HepG2 (cell line): ENCODE data around the gene NUTF2. TPM values are rescaled to one million over a fixed set of nuclear protein-coding genes. Genes with fewer than 3 reads are reported as not detected.

Experiments
- CHD4 ChIP-seq: fragments of 200-600 bp; sonication (generic); IDR thresholded peaks from 2 replicates; pipeline ENCODE4 v1.7.0; 2017; ENCODE audit warnings: mild to moderate bottlenecking, low read length, borderline replicate concordance
- DRAP1 ChIP-seq: IDR thresholded peaks from 2 replicates; pipeline ENCODE4 v1.6.1; 2016; ENCODE audit warnings: missing genetic modification reagents, missing compliant biosample characterization
- EEA1 ChIP-seq: sonication (generic); formaldehyde crosslinking; IDR thresholded peaks from 2 replicates; pipeline ENCODE4 v1.5.1; 2020; ENCODE audit warnings: mild to moderate bottlenecking, missing genetic modification reagents, borderline replicate concordance
- ELK4 ChIP-seq: sonication (generic); formaldehyde crosslinking; IDR thresholded peaks from 2 replicates; pipeline ENCODE4 v1.9.0; 2021; ENCODE audit warnings: missing genetic modification reagents, borderline replicate concordance
- FOXA3 ChIP-seq: IDR thresholded peaks from 2 replicates; pipeline ENCODE4 v1.6.1; 2016; ENCODE audit warnings: missing genetic modification reagents, missing compliant biosample characterization
- HMGXB3 ChIP-seq: sonication (generic); formaldehyde crosslinking; IDR thresholded peaks from 2 replicates; pipeline ENCODE4 v1.4.0; 2020; ENCODE audit warnings: missing genetic modification reagents, borderline replicate concordance
- ISX ChIP-seq: sonication (generic); formaldehyde crosslinking; conservative IDR thresholded peaks from 2 replicates; pipeline ENCODE4 v1.5.0; 2020; ENCODE audit warnings: missing genetic modification reagents
- MAX ChIP-seq: IDR thresholded peaks from 2 replicates; pipeline ENCODE4 v1.6.1; 2012; ENCODE audit warnings: inconsistent platforms
- MEIS1 ChIP-seq: sonication (generic); formaldehyde crosslinking; IDR thresholded peaks from 2 replicates; pipeline ENCODE4 v1.9.0; 2021; ENCODE audit warnings: mild to moderate bottlenecking, missing genetic modification reagents, moderate library complexity, borderline replicate concordance
- MLLT10 ChIP-seq: sonication (generic); formaldehyde crosslinking; IDR thresholded peaks from 2 replicates; pipeline ENCODE4 v1.4.0; 2020; ENCODE audit warnings: missing genetic modification reagents
- NFKBIZ ChIP-seq: IDR thresholded peaks from 2 replicates; pipeline ENCODE4 v1.6.1; 2018; ENCODE audit warnings: missing genetic modification reagents, missing compliant biosample characterization
- NKX3-1 ChIP-seq: sonication (generic); formaldehyde crosslinking; IDR thresholded peaks from 2 replicates; pipeline ENCODE4 v1.5.0; 2020; ENCODE audit warnings: missing genetic modification reagents
- RBM39 ChIP-seq: fragments of 200-400 bp; formaldehyde crosslinking; IDR thresholded peaks from one replicate; pipeline ENCODE4 v1.6.1; 2018; ENCODE audit warnings: antibody characterized with exemption, mild to moderate bottlenecking, low read depth, low read length; ENCODE audit not compliant: poor library complexity, severe bottlenecking
- SALL2 ChIP-seq: sonication (generic); formaldehyde crosslinking; IDR thresholded peaks from 2 replicates; pipeline ENCODE4 v1.8.1; 2023; ENCODE audit warnings: mild to moderate bottlenecking, missing genetic modification reagents, inconsistent platforms
- TBL1XR1 ChIP-seq: fragments of 150-350 bp; IDR thresholded peaks from 2 replicates; pipeline ENCODE4 v1.6.1; 2014; ENCODE audit warnings: borderline replicate concordance, low read length; ENCODE audit not compliant: partially characterized antibody
- THAP8 ChIP-seq: sonication (generic); formaldehyde crosslinking; IDR thresholded peaks from 2 replicates; pipeline ENCODE4 v1.5.1; 2020; ENCODE audit warnings: missing genetic modification reagents, mild to moderate bottlenecking, borderline replicate concordance
- TP53 ChIP-seq: sonication (generic); formaldehyde crosslinking; conservative IDR thresholded peaks from 2 replicates; pipeline ENCODE4 v1.4.0; 2020; ENCODE audit warnings: missing genetic modification reagents
- TSC22D2 ChIP-seq: sonication (generic); formaldehyde crosslinking; IDR thresholded peaks from 2 replicates; pipeline ENCODE4 v1.5.1; 2020; ENCODE audit warnings: missing genetic modification reagents, mild to moderate bottlenecking, borderline replicate concordance
- XRCC5 ChIP-seq: fragments of 200-400 bp; formaldehyde crosslinking; optimal IDR thresholded peaks from 2 replicates; pipeline ENCODE3; 2017; ENCODE audit warnings: mild to moderate bottlenecking, low read length
- ZNF121 ChIP-seq: sonication (generic); formaldehyde crosslinking; IDR thresholded peaks from 2 replicates; pipeline ENCODE4 v1.5.0; 2020; ENCODE audit warnings: mild to moderate bottlenecking, missing genetic modification reagents
- ZNF264 ChIP-seq: sonication (generic); formaldehyde crosslinking; IDR thresholded peaks from 2 replicates; pipeline ENCODE4 v1.4.0; 2020; ENCODE audit warnings: missing genetic modification reagents
- ZNF441 ChIP-seq: sonication (generic); formaldehyde crosslinking; IDR thresholded peaks from 2 replicates; pipeline ENCODE4 v1.7.0; 2021; ENCODE audit warnings: missing genetic modification reagents, borderline replicate concordance
- ZNF501 ChIP-seq: sonication (generic); formaldehyde crosslinking; IDR thresholded peaks from 2 replicates; pipeline ENCODE4 v1.5.1; 2020; ENCODE audit warnings: mild to moderate bottlenecking, moderate library complexity, missing genetic modification reagents
- ZNF589 ChIP-seq: sonication (generic); formaldehyde crosslinking; conservative IDR thresholded peaks from 2 replicates; pipeline ENCODE4 v1.8.0; 2022; ENCODE audit warnings: mild to moderate bottlenecking, moderate library complexity, missing genetic modification reagents
- polyA plus RNA-seq, 8 experiments: library from polyadenylated mRNA; depleted of rRNA in 3 of 8; stranded (reverse) in 7 of 8; unstranded in 1 of 8; fragments of >200 nt; fragmentation: Illumina TruSeq in 4 of 8; extraction: Trizol in 4 of 8; gene quantifications; 2 replicates each; pipeline versions ENCODE4 v1.2.1 to v1.2.3, GENCODE V29; 2011 to 2016; ENCODE audit warnings: low read depth in 4 of 8, missing spikeins in 1 of 8, mixed read lengths in 1 of 8; ENCODE audit not compliant: insufficient read depth in 1 of 8
- total RNA-seq, 5 experiments: library from RNA; depleted of rRNA; stranded (reverse); fragments of >200 nt; fragmentation: Illumina TruSeq; extraction: Trizol; gene quantifications; 2 replicates each; pipeline ENCODE4 v1.2.3, GENCODE V29; 2016; ENCODE audit warnings: low read depth in 1 of 5

Gene NUTF2
- total and polyA plus RNA-seq, 2 of the 13 experiments (the other 11 are each of a cell fraction or from before 2014, with no cell fraction given): 168 to 214 TPM

GRCh38 chr16:67857547-67858233 lies 11.0 kb downstream of the NUTF2 start (continued):
- TF ChIP-seq CHD4: no peak; the same call in 1 of the 2 replicates
- peak; percentile 86 for TF ChIP-seq TBL1XR1
- TF ChIP-seq TSC22D2 (CRISPR knock-in tag): peak; percentile 9; the same call in 1 of the 2 replicates
- TF ChIP-seq ZNF441: 0 out of 2 replicates have a peak, but pooled peaks have one; percentile 38
- TF ChIP-seq ISX (CRISPR knock-in tag): no peak
- no peak for TF ChIP-seq EEA1 (CRISPR knock-in tag)
- no peak for TF ChIP-seq XRCC5
- TF ChIP-seq MAX: no peak; the same call in none of the 2 replicates
- TF ChIP-seq FOXA3 (CRISPR knock-in tag): peak; percentile 77
- TF ChIP-seq ELK4 (CRISPR knock-in tag): no peak
- no peak; the same call in 1 of the 2 replicates for TF ChIP-seq NFKBIZ (CRISPR knock-in tag)
- no peak for TF ChIP-seq ZNF501 (CRISPR knock-in tag)
- TF ChIP-seq ZNF264 (CRISPR knock-in tag): peak; percentile 55; the same call in 1 of the 2 replicates
- TF ChIP-seq TP53 (CRISPR knock-in tag): no peak
- 0 out of 2 replicates have a peak, but pooled peaks have one; percentile 2 for TF ChIP-seq MEIS1 (CRISPR knock-in tag)
- no peak for TF ChIP-seq THAP8 (CRISPR knock-in tag)
- no peak for TF ChIP-seq ZNF589 (CRISPR knock-in tag)
- no peak for TF ChIP-seq NKX3-1
- peak; percentile 62; the same call in 1 of the 2 replicates for TF ChIP-seq HMGXB3 (CRISPR knock-in tag)
- no peak for TF ChIP-seq MLLT10
- no peak for TF ChIP-seq DRAP1 (CRISPR knock-in tag)
- no peak for TF ChIP-seq RBM39
- no peak for TF ChIP-seq SALL2 (CRISPR knock-in tag)
- no peak for TF ChIP-seq ZNF121
